Measurements from ENCODE around the gene GLI1. TPM values are rescaled to one million over a fixed set of nuclear protein-coding genes. Genes with fewer than 3 reads are reported as not detected.
A peak's percentile ranks its signal among the peaks of the same experiment; 100 is the strongest.

Gene GLI1
- total RNA-seq, 2 donors from 2014 or later: 3.4 to 6.4 TPM

DNA sequence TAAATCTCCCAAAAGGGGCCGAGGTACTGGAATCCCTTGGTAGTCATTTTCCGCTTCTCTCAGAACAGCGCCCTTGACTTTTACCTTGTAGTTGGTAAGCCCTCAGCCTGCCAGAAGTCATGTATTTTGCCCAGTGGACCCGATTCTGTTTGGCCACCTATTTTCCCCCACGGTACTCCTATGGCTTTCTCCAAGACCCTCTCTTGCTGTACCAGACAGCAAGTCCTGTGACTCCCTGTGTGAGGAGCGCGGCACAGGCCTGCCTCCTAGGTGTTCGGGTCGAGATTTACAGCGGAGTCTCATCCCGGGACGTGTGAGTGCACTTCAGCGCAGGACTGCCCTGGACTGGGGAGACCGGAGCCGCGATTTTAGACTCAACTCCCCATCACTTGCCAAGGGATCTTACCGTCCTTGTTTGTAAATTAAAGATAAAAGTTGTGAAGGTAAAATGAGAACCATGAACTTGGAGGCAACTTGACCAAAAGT, 62.0 kb downstream of the GLI1 start:
- DNase-seq: peak; percentile 88
- Histone ChIP-seq H3K4me1 (ENCODE audit: control insufficient read depth, insufficient read depth, low read length) (peaks cover 3% of the 10 kb centered on the region), H3K27ac (ENCODE audit: low read depth, low read length) (peak overlapping the region; percentile 84), H3K9ac (ENCODE audit: extremely low read depth, low read length, poor library complexity, severe bottlenecking) (peak overlapping the region; percentile 17), H3K27me3 (ENCODE audit: control insufficient read depth, insufficient read depth, low read length, poor library complexity, severe bottlenecking) (no peaks in the 10 kb centered on the region), H3K4me3 (ENCODE audit: low read length) (peak overlapping the region; percentile 84), H3K36me3 (ENCODE audit: control insufficient read depth, insufficient read depth, low read length) (peaks cover 53% of the 10 kb centered on the region), H3K9me3 (ENCODE audit: control insufficient read depth, low read length) (no peaks in the 10 kb centered on the region)
- TF ChIP-seq CTCF (conservative IDR thresholded peaks at IDR 0.05): peak; percentile 32
- Mint-ChIP-seq H3K27ac (peak overlapping the region; percentile 94), H3K4me3 (peak overlapping the region; percentile 93), H3K36me3 (ENCODE audit: low read depth) (peaks cover 33% of the 10 kb centered on the region), H3K27me3 (ENCODE audit: insufficient read depth) (no peaks in the 10 kb centered on the region), H3K9me3 (no peaks in the 10 kb centered on the region), H3K4me1 (peaks cover 40% of the 10 kb centered on the region)
- WGBS, 2 experiments (ENCODE audit: insufficient coverage in 1 of 2, insufficient read length in 1 of 2): 26 to 32% methylated on average over 16 to 17 of the region's 17 CpGs

Small RNA genes within 50 kb of the gene (microRNA-seq; reads per million reads assigned to microRNA genes)
- gene MIR616 (ENCODE audit: borderline microRNAs expressed) (not detected), gene MIR6758 (ENCODE audit: borderline microRNAs expressed) (not detected)

Other genes starting within 250 kb of the GLI1 start
- gene NXPH4, start 243.0 kb upstream of the GLI1 start, total RNA-seq: 1 to 10 TPM in 1 of 2 donors, under 1 TPM in 1; 0.31 to 1.1 TPM
- 100 to 1,000 TPM in 1 of 2 donors, 10 to 100 TPM in 1; 76.7 to 134 TPM for gene SHMT2, start 230.1 kb upstream of the GLI1 start, total RNA-seq
- 1 to 10 TPM; 5.9 to 6.8 TPM for gene STAC3, start 208.6 kb upstream of the GLI1 start, total RNA-seq
- gene R3HDM2, start 28.7 kb upstream of the GLI1 start, total RNA-seq: 100 to 1,000 TPM in 1 of 2 donors, 10 to 100 TPM in 1; 82.7 to 116 TPM
- gene INHBC, start 25.0 kb upstream of the GLI1 start, total RNA-seq: not detected
- gene INHBE, start 4.5 kb upstream of the GLI1 start, total RNA-seq: under 1 TPM; 0.24 to 0.29 TPM
- gene ARHGAP9, start 20.1 kb downstream of the GLI1 start, total RNA-seq: 1 to 10 TPM; 1.3 to 1.6 TPM
- gene MARS1, start 28.3 kb downstream of the GLI1 start, total RNA-seq: 100 to 1,000 TPM; 254 to 263 TPM
- 10 to 100 TPM in 1 of 2 donors, 1 to 10 TPM in 1; 9.9 to 12.4 TPM for gene DDIT3, start 60.7 kb downstream of the GLI1 start, total RNA-seq
- 10 to 100 TPM; 49.2 to 88.2 TPM for gene MBD6, start 63.0 kb downstream of the GLI1 start, total RNA-seq
- 100 to 1,000 TPM; 110 to 114 TPM for gene DCTN2, start 87.4 kb downstream of the GLI1 start, total RNA-seq
- 1 to 10 TPM; 2.3 to 4.5 TPM for gene KIF5A, start 90.3 kb downstream of the GLI1 start, total RNA-seq
- gene PIP4K2C, start 131.4 kb downstream of the GLI1 start, total RNA-seq: 10 to 100 TPM; 40.9 to 45.5 TPM
- 10 to 100 TPM; 59.6 to 62.6 TPM for gene DTX3, start 145.0 kb downstream of the GLI1 start, total RNA-seq
- gene ARHGEF25, start 151.7 kb downstream of the GLI1 start, total RNA-seq: 10 to 100 TPM; 12.7 to 20.1 TPM
- under 1 TPM; 0.49 to 0.66 TPM for gene B4GALNT1, start 173.4 kb downstream of the GLI1 start, total RNA-seq
- gene OS9, start 234.3 kb downstream of the GLI1 start, total RNA-seq: 100 to 1,000 TPM; 108 to 142 TPM

Measured in endodermal cell (in vitro differentiated cells).